H9 (cell line): ENCODE data around the gene PDXP. TPM values are rescaled to one million over a fixed set of nuclear protein-coding genes. Genes with fewer than 3 reads are reported as not detected.

Experiments used
- DNase-seq: peaks from one replicate; pipeline ENCODE4 v3.0.0-alpha.2; 2017
- H2AFZ ChIP-seq: one replicate; pipeline ENCODE4 v1.6.1; 2013; ENCODE audit warnings: mild to moderate bottlenecking, low read length, control low read depth, moderate library complexity
- H2AK5ac ChIP-seq: 2 replicates; pipeline ENCODE4 v1.6.1; 2013; ENCODE audit warnings: low read length, control low read depth, mixed read lengths; ENCODE audit not compliant: insufficient read length
- H2BK120ac ChIP-seq: one replicate; pipeline ENCODE4 v1.6.1; 2013; ENCODE audit warnings: low read depth, mild to moderate bottlenecking, low read length, control low read depth, inconsistent platforms; ENCODE audit not compliant: poor library complexity, severe bottlenecking
- H2BK12ac ChIP-seq: 2 replicates; pipeline ENCODE4 v1.6.1; 2013; ENCODE audit warnings: low read length, control low read depth, mixed read lengths, low read depth; ENCODE audit not compliant: insufficient read length
- H2BK15ac ChIP-seq: 2 replicates; pipeline ENCODE4 v1.6.1; 2013; ENCODE audit warnings: low read depth, low read length, control low read depth
- H2BK20ac ChIP-seq: one replicate; pipeline ENCODE4 v1.6.1; 2013; ENCODE audit warnings: low read depth, mild to moderate bottlenecking, low read length, control low read depth, inconsistent platforms; ENCODE audit not compliant: poor library complexity, severe bottlenecking
- H2BK5ac ChIP-seq: 2 replicates; pipeline ENCODE4 v1.6.1; 2013; ENCODE audit warnings: low read length, control low read depth, mixed read lengths; ENCODE audit not compliant: insufficient read length
- H3K14ac ChIP-seq: 2 replicates; pipeline ENCODE4 v1.6.1; 2013; ENCODE audit warnings: low read length, control low read depth; ENCODE audit not compliant: insufficient read depth
- H3K18ac ChIP-seq: 2 replicates; pipeline ENCODE4 v1.6.1; 2013; ENCODE audit warnings: low read depth, mild to moderate bottlenecking, mixed read lengths, low read length, control low read depth; ENCODE audit not compliant: insufficient read length
- H3K23ac ChIP-seq: 2 replicates; pipeline ENCODE4 v1.6.1; 2013; ENCODE audit warnings: low read length, control low read depth, mixed read lengths, low read depth; ENCODE audit not compliant: insufficient read length
- H3K23me2 ChIP-seq: 2 replicates; pipeline ENCODE4 v1.6.1; 2013; ENCODE audit warnings: low read depth, mild to moderate bottlenecking, mixed read lengths, low read length, control low read depth; ENCODE audit not compliant: insufficient read length, poor library complexity, severe bottlenecking
- H3K27ac ChIP-seq: 2 replicates; pipeline ENCODE4 v1.5.1; 2013; ENCODE audit warnings: low read length, control low read depth, mixed read lengths, low read depth; ENCODE audit not compliant: insufficient read length
- H3K27me3 ChIP-seq: 2 replicates; pipeline ENCODE4 v1.6.1; 2013; ENCODE audit warnings: low read length, control low read depth, inconsistent platforms; ENCODE audit not compliant: insufficient read depth
- H3K4ac ChIP-seq: 2 replicates; pipeline ENCODE4 v1.6.1; 2013; ENCODE audit warnings: low read depth, mild to moderate bottlenecking, control low read depth, inconsistent platforms, low read length, moderate library complexity
- H3K4me1 ChIP-seq: 2 replicates; pipeline ENCODE4 v1.6.1; 2013; ENCODE audit warnings: low read length, control low read depth, inconsistent platforms; ENCODE audit not compliant: insufficient read depth
- H3K4me2 ChIP-seq: 2 replicates; pipeline ENCODE4 v1.6.1; 2013; ENCODE audit warnings: low read length, control low read depth, mixed read lengths; ENCODE audit not compliant: insufficient read length, insufficient read depth
- H3K56ac ChIP-seq: 2 replicates; pipeline ENCODE4 v1.6.1; 2013; ENCODE audit warnings: low read depth, mild to moderate bottlenecking, mixed read lengths, low read length, control low read depth; ENCODE audit not compliant: insufficient read length
- H3K79me1 ChIP-seq: 2 replicates; pipeline ENCODE4 v1.6.1; 2013; ENCODE audit warnings: low read depth, mild to moderate bottlenecking, moderate library complexity, low read length, control low read depth, inconsistent platforms; ENCODE audit not compliant: insufficient read depth, poor library complexity, severe bottlenecking
- H3K79me2 ChIP-seq: 2 replicates; pipeline ENCODE4 v1.6.1; 2013; ENCODE audit warnings: low read length, control low read depth, inconsistent platforms; ENCODE audit not compliant: insufficient read depth
- H3K9ac ChIP-seq: 2 replicates; pipeline ENCODE4 v1.6.1; 2013; ENCODE audit warnings: low read length, control low read depth, mixed read lengths; ENCODE audit not compliant: insufficient read length; ENCODE audit errors: extremely low read depth
- H3K9me3 ChIP-seq: one replicate; pipeline ENCODE4 v1.6.1; 2013; ENCODE audit warnings: low read depth, low read length, inconsistent platforms; ENCODE audit not compliant: control insufficient read depth
- H3T11ph ChIP-seq: one replicate; pipeline ENCODE4 v1.6.1; 2013; ENCODE audit warnings: mild to moderate bottlenecking, low read length, control low read depth, inconsistent platforms
- H4K20me1 ChIP-seq: one replicate; pipeline ENCODE4 v1.6.1; 2013; ENCODE audit not compliant: control insufficient read depth, insufficient read length, insufficient read depth
- H4K5ac ChIP-seq: 2 replicates; pipeline ENCODE4 v1.6.1; 2013; ENCODE audit warnings: low read depth, mild to moderate bottlenecking, mixed read lengths, low read length, control low read depth; ENCODE audit not compliant: insufficient read length
- H4K8ac ChIP-seq: replicated peaks from 2 replicates; pipeline ENCODE4 v1.6.1; 2013; ENCODE audit warnings: low read length, control low read depth, mixed read lengths, low read depth; ENCODE audit not compliant: insufficient read length
- H4K91ac ChIP-seq: 2 replicates; pipeline ENCODE4 v1.6.1; 2013; ENCODE audit warnings: low read depth, mild to moderate bottlenecking, moderate library complexity, mixed read lengths, low read length, control low read depth; ENCODE audit not compliant: insufficient read length
- H3K27ac Mint-ChIP-seq, 3 experiments: 2 replicates in 2 of 3; 3 replicates in 1 of 3; pipeline ENCODE4 v1.8.0; 2020 to 2021; ENCODE audit warnings: mixed read lengths in 3 of 3, mild to moderate bottlenecking in 1 of 3, moderate library complexity in 1 of 3
- H3K27me3 Mint-ChIP-seq: 2 replicates; pipeline ENCODE4 v1.8.0; 2021; ENCODE audit warnings: low read depth, mild to moderate bottlenecking, moderate library complexity, mixed read lengths
- H3K36me3 Mint-ChIP-seq, 3 experiments: 2 replicates in 2 of 3; 3 replicates in 1 of 3; pipeline ENCODE4 v1.8.0; 2020 to 2021; ENCODE audit warnings: low read depth in 3 of 3, mixed read lengths in 3 of 3; ENCODE audit not compliant: insufficient read depth in 1 of 3
- H3K4me1 Mint-ChIP-seq, 2 experiments: 2 replicates each; pipeline ENCODE4 v1.8.0; 2020; ENCODE audit warnings: mixed read lengths in 2 of 2
- H3K4me3 Mint-ChIP-seq, 2 experiments: 2 replicates in 1 of 2; 3 replicates in 1 of 2; pipeline ENCODE4 v1.8.0; 2020 to 2021; ENCODE audit warnings: mild to moderate bottlenecking in 2 of 2, mixed read lengths in 2 of 2, moderate library complexity in 1 of 2
- H3K9me3 Mint-ChIP-seq, 2 experiments: 2 replicates in 1 of 2; 3 replicates in 1 of 2; pipeline ENCODE4 v1.8.0; 2020; ENCODE audit warnings: mild to moderate bottlenecking in 2 of 2, mixed read lengths in 2 of 2, moderate library complexity in 1 of 2
- WGBS: extraction: QIAGEN DNeasy Blood & Tissue Kit; methylation state at CpG from one replicate; pipeline ENCODE4 v1.1.7; 2013; ENCODE audit warnings: missing lambda C conversion rate, low lambda C conversion rate, mixed read lengths; ENCODE audit not compliant: insufficient read length; ENCODE audit errors: extremely low coverage; 5-methylcytosine and 5-hydroxymethylcytosine counted together
- total RNA-seq: library from RNA; stranded (reverse); gene quantifications from 2 replicates; pipeline ENCODE4 v1.2.1, GENCODE V29; 2021
- TF ChIP-seq, protein P1 (sequence below): fragments of 200-600 bp; sonication (generic); conservative IDR thresholded peaks from 3 replicates; pipeline ENCODE4 v1.8.0; 2021; ENCODE audit warnings: antibody characterized with exemption, mild to moderate bottlenecking

PDXP gene
- total RNA-seq, 1 experiment from 2014 or later: 41.0 TPM

GRCh38 chr22:37636949-37637273 is 21.6 kb upstream of the PDXP start:
- Histone ChIP-seq H4K20me1 (no peaks in the 10 kb centered on the region), H3K9me3 (no peaks in the 10 kb centered on the region), H2BK5ac (no peak overlapping the region), H2BK120ac (no peak overlapping the region), H2AFZ (no peak overlapping the region), H3K79me1 (no peaks in the 10 kb centered on the region), H3K23ac (no peak overlapping the region), H3K9ac (no peak overlapping the region), H3K56ac (no peak overlapping the region), H3T11ph (no peak overlapping the region), H3K4me2 (no peak overlapping the region), H3K18ac (no peak overlapping the region), H3K27ac (no peak overlapping the region), H2BK12ac (no peak overlapping the region), H3K4me1 (peaks cover 5% of the 10 kb centered on the region; the same call in 1 of the 2 replicates), H2AK5ac (no peak overlapping the region), H3K23me2 (peaks cover 8% of the 10 kb centered on the region), H2BK20ac (no peak overlapping the region), H3K4ac (no peak overlapping the region), H4K5ac (no peak overlapping the region), H2BK15ac (no peak overlapping the region), H4K8ac (no peak overlapping the region), H3K27me3 (no peaks in the 10 kb centered on the region), H3K14ac (no peak overlapping the region), H4K91ac (no peak overlapping the region), H3K79me2 (no peaks in the 10 kb centered on the region)
- no peak for DNase-seq
- peak overlapping the region in 1 of 3 experiments; percentile 65; a peak in 1 of 7 replicates for H3K27ac Mint-ChIP-seq
- peaks cover 0 to 8% (median 3%) of the 10 kb centered on the region in 3 experiments; a peak in 4 of 7 replicates for H3K36me3 Mint-ChIP-seq
- WGBS: no CpG with 5 or more reads among the region's 3 CpGs
- H3K27me3 Mint-ChIP-seq: no peaks in the 10 kb centered on the region; the same call in 1 of the 2 replicates
- no peak overlapping the region for H3K4me3 Mint-ChIP-seq
- TF ChIP-seq, protein P1, sequence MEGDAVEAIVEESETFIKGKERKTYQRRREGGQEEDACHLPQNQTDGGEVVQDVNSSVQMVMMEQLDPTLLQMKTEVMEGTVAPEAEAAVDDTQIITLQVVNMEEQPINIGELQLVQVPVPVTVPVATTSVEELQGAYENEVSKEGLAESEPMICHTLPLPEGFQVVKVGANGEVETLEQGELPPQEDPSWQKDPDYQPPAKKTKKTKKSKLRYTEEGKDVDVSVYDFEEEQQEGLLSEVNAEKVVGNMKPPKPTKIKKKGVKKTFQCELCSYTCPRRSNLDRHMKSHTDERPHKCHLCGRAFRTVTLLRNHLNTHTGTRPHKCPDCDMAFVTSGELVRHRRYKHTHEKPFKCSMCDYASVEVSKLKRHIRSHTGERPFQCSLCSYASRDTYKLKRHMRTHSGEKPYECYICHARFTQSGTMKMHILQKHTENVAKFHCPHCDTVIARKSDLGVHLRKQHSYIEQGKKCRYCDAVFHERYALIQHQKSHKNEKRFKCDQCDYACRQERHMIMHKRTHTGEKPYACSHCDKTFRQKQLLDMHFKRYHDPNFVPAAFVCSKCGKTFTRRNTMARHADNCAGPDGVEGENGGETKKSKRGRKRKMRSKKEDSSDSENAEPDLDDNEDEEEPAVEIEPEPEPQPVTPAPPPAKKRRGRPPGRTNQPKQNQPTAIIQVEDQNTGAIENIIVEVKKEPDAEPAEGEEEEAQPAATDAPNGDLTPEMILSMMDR: no peak
- H3K4me1 Mint-ChIP-seq: peaks cover 35 to 44% of the 10 kb centered on the region in 2 experiments
- H3K9me3 Mint-ChIP-seq: no peaks in the 10 kb centered on the region
